ENCODE results near the gene CCDC88C.

The CCDC88C gene

DNA sequence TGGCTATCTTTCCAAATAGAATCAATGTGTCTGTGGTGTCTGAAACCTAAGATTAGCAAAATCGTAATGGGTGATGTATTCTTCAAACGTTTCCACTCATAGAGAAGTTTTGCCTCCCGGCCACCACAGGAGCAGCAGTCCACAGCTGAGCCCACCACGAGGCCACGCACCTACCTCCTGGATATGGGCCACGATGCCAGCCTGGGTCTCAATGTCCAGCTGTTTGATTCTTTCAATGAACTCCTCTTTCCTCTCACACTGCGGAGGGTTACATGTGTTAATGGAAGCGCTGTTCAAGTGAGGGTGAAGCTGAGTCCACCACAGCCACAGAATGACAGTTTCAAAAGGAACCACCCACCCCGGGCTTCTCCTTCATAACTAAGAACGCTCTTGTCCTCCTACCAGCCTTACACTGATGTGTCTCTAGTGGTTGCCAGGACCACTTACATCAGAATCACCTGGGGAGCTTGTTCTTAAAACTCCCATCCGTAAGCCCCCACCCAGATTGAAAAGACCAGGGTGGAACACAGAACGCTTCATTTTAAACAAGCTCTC is 75.3 kb downstream of the CCDC88C start:
- DNase-seq = no peak

DNA sequence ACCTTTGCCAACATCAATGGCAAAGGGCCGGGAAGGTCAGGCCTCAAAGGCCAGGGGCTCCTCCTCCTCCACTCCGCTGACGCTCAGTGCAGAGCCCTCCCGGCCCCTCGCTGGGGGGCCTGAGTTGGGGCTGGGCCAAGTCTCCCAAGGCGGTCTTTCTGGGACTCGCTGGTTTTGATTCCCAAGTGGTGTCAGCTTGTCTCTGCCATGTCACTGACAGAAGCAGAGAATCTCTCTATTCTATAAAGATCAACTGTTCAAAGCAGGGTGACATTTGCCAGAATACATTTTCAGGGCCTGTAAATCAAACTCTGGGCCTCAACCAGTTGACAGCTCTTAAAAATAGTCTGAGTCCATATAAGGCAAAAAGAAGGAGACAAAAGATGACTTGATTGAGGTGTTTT is 75.9 kb downstream of the CCDC88C start:
- DNase-seq = no peak

DNA sequence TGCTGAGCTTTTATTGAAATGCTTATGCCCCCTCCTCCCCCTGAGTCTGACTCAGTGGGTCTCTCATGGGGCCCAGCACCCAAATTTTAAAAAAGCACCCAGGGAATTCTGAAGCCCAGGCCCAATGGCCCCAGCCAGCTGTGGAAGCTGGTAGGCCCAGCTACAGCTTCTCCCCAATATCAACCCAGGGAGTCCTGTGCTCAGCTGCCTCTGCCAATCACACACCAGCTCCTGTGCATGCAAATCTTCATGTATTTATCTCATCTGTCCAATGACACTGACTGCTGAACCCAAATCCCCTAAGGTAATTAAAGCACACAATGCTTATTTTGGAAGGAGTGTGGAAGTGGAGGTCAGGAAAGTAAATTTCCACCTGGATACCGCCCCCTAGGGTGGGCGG is 76.3 kb downstream of the CCDC88C start:
- no peak for DNase-seq

DNA sequence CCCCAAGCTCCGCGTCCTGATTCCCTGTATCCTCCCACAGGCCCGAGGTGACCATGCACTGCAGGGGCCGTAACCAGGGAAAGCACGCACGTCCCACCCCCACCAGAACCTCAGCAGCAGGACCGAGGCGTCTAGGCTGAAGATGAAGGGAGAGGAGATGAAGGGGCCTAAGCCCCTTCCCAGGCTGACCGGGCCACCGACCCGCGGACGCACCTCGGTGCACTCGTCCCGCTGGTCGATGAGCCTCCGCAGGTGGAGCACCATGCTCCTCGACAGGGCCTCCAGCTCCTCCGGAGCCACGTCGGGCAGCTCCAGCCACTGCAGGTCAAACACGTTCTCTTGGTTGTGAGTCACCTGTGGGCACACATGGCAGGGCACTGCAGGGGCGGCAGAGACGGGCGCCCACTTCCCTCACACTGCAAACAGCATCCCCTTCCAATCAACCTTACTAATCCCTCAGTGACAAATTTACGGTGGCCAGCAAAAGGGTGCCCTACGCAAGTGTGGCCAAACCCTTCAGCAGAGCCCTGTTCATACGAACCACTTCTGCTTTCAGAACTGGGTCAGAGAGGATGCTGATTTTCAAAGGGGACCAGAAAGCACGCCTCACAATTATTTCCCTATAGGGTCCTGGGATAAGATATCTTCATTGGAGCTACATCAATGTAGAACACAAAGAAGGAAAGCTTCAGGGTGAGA is 77.8 kb downstream of the CCDC88C start:
- no peak for DNase-seq

DNA sequence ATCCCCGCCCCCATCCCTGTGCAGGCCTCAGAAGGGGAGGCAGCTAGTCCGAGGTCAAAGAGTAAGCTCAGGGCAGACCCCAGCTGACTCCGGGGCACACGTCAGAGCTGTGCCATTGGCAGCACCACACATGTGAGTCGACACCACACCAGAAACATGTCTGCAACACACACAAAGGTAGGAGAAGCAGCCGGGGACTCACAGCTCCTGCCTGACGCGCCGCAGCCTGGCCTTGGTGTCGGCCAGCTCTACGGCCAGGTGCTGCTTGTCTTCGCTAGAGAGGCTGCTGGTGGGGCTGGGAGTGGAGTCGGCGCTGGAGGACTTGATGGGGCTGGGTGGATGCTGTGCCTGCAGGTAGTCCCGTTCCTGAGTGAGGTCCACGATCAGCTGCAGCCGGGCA is 78.5 kb downstream of the CCDC88C start:
- DNase-seq = no peak

DNA sequence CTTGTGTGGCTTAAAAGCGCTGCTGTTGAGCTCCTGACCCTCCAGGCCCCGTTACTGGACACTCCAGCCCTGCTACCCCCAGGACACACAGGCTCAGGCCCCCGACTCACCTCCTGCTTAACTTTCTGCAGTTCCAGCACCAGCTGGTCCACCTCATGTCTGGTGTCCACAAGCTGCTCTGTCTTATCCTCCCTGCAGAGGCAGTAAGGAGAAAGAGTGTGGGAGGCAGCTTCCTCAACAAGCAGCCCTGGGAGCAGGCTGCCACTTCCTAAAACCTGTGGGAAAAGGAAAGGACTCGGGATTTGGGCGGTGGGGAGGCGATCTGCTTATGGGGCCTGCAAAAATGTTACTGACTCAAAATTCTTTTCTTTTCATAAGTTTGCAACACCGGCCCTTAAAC is 79.2 kb downstream of the CCDC88C start:
- DNase-seq = no peak

DNA sequence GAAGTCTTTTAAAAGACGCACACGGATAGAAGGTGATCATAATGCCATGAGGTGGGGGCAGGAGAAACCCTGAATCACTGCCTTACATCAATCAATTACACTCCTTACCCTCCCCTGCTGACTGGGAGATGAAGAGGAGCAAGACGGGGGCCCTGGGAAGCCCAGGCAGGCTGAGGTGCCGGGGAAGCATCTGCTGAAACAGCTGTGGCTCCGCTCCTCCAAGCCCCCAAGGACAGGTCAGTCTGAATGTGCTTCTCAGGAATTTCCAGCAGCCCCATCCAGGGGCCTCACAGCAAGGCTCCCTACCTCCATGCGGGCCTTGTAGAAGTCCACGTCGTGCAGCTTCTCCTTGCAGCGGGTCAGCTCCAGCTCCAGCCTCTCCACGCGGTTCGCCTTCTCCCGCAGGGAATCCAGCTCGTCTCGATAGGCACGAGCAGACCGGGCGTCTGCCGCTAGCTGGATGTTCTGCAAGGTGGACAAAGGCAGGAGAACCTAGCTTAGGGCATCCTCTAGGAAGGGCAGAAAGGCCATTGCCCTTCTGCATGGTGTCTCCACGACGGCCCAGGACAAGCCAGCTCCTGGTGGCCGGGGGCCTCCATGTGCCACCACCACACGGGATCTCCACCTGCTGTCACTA is 79.8 kb downstream of the CCDC88C start:
- DNase-seq = no peak

DNA sequence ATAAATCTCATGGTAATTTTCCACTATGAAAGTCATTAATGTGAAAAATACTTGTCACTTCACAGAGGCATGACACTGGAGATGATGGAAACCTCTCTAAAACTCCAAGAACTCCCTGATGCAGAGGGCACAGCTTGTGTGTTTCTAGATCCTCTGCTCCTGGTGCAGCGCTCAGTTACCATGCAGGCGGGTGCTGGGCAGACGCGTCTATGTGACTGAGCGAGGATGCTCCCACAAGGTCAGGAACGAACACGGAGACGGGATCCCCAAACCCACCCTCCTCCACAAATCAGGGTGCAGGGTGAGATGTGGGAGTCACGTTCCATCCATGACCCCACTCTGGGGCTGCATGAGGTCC is 81.5 kb downstream of the CCDC88C start:
- DNase-seq = no peak

DNA sequence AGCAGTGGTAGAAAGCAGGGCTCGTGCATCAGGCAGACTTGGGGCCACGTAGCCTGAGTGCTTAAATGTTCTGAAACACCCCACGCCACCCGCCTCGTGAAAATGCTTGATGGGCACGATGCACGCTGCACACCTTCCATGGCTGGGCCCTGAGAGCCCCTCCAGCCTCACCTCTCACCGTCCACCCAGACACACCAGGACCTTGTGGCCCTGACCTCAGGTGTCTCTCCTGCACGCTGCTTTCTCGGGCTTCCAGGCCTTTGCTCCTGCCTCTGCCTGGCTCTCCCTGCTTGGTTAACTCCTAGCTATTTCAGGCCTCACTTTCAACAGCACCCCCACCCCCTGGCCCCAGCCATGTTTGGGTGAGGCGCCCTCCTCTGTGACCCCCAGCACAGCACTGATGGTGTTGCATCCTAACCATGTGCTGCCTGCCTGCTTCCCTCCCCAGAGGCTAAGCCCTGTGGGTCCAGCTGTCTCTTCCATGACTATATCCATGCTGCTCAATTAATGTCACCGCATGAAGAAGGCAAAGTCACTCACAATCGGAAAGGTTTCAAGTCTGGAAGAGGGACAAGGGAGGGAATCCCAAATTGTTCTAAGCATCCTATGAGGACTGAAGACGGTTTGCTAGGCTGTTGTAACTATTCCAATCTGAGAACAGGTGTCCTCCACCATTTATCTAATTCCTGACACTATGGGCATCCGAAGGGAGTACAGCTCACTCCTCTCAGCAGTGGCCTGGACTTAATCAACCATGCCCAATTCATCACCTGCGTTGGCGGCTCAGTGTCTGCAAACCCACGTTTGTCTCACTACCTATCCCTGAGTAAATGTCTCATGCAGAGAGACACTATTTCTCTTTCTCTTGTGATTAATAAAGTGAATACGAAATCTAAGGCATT is 82.2 kb downstream of the CCDC88C start:
- no peak for DNase-seq

DNA sequence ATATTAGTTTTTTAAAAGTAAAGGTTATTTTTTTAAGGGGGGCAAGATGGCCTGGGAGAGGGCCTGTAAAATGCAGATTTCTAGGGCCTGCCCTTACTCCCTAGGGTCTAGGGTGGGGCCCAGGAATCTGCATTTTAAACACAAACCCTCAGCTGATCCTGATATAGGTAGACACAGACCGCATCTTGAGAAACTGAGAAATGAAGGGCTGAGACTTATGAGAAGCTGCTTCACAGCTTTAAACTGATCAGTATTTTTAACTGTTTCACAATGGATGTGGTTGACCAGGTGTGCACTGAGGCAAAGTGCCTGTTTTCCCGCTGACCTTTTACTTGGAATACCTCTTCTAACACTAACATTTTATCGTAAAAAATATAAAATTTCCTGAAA is 84.0 kb downstream of the CCDC88C start:
- DNase-seq = no peak

DNA sequence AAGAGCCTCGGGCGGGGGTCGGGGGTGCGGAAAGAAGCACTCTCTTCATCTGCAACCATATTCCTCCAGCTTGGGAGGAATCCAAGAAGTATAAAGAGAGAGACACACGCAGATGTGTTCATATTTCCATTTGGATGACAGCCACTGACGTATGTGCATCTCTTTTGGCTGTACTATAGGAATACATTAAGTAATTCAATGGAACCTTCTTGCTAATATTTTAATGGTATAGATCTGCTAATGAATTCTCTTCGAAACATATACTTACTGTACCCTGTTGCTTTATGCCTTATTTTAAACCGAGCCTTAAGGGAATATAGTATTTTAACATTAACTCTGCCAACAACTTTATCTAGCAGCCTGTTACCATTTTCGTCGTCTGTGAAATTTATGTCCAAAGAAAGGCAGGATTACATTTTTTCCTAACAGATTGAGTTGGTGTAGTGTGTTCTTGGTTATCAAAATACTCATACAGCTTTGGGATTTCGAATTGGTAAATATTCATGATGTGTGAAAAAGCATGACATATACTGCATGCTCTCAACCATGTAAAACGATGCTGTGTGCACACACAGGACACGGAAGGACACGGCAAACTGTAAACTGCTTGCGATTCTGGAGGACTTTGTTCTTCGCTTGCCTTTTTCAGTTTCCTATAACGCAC is 84.5 kb downstream of the CCDC88C start:
- DNase-seq = peak; percentile 93

DNA sequence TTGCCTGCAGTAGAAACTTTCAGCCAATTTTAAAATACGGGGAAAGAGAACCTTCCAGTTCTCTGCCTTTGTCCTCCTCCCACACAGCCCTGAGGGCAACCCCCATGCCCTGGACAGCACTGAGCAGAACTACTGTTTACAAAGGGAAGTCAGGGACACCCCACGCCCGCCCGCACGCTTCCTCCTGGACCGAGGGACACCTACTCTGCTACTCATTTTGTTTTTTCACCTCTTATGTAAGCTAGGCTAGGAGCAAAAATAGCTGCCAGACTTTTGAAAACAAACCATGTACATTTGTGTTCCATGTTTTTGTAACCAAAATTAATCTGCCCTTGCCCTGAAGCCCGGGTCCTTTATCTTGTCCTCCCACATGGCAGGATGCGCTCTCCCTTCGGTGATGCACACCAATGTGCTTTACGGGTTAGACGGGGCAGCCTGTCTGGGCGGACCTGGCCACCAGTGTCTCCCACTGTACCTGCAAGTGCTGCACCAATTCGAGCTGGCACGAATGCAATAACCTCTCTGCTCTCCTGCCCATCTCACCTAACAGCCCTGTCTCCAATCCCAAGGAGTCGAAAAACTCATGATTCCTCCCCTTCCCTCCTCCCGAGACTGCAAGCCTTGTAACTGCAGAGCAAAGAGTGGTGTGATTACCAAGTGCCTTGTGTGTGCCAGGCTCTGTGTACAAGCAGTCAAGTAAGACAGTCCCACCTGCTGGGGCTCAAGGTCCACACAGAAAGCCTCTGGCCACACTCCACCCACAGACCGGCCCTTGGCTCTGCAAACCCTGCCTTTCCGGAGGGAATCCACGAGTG is 85.2 kb downstream of the CCDC88C start:
- DNase-seq = no peak

DNA sequence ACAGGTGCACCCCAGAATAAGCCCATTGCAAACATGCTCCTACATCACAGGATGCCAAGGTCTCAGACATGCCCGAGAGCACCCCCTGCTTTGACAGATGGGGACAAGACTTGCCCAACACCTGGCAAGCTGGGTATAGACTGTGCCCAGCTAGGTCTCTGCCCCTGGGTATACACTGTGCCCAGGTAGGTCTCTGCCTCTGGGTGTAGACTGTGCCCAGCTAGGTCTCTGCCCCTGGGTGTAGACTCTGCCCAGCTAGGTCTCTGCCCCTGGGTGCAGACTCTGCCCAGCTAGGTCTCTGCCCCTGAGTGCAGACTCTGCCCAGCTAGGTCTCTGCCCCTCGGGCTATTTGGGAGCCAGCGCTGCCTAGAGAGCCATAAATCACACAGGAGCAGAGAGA is 85.9 kb downstream of the CCDC88C start:
- no peak for DNase-seq

DNA sequence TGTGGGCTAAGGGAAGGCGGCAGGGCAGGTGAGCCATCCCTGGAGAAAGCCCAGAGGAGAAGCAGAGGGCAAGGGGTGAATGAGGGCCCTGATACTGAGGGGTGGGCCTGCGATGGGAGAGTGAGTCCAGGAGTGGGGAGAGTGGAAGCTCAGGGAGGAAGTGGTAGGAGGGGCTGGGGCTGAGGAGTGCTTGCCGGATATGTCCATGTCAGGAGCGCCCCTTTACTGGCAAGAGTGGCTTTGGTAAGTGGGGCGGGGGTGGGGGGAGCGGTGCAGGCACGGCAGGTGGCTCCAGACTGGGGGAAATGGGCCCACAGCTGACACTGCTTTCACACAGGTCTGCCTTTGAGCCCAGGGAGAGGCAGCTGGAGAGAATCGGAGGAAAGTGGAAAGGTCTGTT is 86.8 kb downstream of the CCDC88C start:
- DNase-seq = no peak

DNA sequence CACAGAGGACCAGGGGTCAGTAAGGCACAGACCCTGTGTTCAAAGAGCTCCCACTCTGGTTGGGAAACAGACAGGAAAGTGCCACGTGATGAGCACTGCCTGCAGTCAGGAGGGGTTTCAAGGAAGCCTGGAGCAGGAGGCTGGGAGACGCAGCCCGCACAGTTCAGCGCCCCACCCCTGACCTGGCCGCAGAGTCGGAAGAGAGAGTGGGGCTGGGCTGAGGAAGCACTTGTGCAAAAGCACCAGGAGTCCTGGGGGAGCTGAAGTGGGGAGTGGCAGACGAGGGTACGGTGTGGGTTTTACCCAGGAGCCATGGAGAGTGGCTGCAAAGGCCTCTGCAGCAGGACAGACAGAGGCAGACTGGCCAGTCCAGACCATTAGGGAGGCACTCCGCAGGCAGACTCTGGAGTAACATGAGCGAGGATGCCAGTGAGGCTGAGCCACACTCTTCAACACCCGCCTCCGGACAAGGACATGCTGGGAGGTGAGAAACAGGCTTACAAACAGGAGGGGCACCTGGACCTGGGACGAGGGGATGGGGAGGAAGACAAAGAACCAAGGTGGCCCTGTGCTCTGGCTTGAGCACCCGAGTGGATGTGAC is 87.4 kb downstream of the CCDC88C start:
- no peak for DNase-seq

DNA sequence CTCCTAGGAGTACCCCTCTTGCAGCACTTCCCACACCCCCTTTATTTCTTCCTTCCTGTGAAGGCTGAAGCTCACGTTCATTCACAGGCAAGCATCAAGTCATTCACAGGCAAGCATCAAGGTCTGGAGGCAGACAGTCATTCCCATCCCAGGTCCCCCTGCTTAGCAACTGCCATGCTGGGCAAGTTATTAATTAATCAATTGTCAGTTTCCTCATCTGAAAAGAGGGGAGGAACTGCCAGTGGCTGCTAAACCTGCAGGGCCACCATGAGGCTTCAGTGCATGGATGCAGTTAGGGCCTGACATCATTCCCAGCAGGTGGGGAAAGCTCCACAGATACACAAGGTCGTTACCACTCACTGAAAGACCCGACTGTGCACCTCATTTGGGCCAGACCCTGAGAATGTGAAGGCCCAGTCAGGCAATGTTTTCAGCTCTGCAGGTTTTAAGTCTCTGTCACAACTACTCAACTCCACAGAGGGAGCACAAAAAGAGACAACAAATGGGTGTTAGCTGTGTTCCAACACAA is 88.1 kb downstream of the CCDC88C start:
- DNase-seq = no peak

DNA sequence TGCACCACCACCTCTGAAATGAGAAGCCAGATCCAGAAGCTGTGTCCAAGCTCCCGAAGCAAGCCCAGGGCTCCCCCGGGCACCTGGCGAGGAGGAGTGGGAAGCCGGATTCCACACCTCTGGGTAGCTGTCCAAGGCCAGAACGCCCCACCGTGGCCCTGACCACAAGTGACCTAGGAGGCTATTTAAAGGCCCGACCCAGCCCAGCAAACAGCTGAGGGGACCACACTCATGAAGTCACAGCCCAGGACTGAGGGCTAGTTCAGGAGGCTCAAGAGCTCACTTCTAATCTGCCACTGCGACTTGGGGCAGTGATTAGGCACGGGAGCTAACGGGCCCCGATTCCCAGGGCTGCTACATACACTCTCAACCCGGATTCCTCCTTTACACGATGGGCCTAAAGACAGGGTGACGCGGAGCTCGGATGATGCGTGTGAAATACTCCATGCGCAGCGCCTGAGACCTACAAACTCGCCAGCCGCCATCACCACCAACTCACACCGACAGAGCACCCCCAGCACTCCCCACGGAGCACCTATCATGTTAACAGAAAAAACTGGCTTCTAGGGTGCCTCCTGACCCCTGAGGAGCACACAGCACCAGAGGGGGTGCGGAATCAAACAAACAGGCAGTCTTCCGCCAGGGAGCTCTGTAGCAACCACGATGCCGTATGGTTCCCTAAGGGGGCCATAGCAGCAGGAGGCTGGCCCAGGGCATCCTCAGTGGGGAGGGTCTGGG is 89.1 kb downstream of the CCDC88C start:
- no peak for DNase-seq

DNA sequence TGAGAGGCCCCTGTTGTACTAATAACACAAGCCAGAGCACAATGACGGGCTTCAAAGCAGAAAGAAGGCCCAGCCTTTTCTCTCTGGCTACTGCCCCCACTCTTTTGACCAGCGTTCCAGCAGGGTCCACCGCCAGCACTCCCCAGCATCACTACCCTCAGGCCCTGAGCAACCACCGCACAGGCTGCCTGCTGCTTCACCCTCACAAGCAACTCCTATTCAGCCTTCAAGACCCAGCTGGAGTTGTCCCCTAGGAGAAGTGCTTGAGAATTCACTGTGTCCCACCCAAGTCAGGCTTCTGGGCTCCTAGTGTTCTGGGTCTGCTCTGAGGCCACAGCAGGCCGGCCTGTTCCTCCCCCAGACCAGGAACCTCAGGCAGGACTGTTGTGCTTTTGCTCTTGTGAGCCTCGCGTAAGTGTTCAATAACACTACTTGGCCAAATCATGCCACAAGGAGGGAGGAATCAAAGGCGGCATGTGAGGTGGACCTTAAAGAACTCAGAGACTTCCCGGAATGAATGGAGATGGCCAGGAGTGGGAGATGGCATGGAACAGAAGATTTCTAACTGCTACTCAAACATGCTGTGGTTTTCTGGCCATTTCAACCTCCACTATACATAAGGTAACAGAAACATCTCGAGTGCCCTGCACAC is 89.8 kb downstream of the CCDC88C start:
- no peak for DNase-seq

DNA sequence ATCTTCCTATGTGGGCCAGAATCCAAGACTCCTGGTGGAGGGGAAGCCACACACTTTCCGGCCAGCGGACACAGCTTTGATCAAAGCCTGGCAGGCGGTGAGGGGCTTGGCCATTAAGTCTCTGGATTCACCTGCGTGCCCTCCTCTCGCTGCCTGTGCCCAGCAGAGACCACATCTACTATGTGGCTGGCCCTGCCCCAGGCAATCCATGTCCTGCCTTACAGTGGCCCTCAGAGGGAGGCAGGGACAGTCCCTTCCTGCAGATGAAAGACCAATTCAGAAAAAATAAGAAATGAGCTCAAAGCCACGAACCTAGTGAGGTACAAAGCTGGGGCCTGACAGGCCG is 90.4 kb downstream of the CCDC88C start:
- no peak for DNase-seq

DNA sequence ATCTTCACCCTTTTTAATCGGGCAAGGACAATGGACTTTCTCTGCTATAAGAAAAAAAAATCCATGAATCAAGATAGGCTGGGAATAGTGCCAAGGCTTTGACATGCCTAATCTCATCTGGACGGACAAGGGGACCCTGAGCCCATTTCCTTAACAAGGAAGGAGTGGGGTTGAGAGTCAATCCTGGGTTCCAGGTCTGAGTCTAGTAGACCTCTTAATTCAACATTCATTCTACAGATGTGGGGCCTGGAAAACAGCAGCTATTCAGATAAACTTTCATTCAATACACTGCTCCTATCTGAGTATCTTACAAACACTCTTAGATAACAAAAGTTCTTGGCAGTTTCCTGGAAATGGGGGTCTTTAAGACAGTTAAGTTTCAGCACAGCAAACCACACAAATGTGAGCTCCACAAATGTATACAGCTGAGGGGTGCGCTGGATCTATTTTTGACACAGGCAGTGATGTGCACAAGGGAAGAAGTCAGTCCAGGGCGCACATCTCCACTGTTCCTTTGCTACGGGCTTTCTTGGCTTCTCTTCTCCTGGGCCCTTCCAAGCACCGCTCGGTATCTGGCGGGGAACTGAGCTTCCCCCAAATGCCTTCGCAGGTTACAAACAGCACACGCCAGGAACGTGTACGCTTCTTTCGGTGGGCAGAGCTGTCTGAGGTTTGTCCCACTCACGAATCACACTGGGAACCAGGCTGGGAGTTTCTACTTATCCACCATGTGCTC is 90.9 kb downstream of the CCDC88C start:
- DNase-seq = no peak
